GM12801 (cell line): ENCODE measurements around the gene C12orf42.

Experiments
- TF ChIP-seq, protein P1 (sequence below): IDR thresholded peaks from one replicate; pipeline ENCODE4 v1.5.1; 2011; ENCODE audit warnings: control low read depth; ENCODE audit not compliant: insufficient read length; ENCODE audit errors: extremely low read depth

The C12orf42 gene

DNA sequence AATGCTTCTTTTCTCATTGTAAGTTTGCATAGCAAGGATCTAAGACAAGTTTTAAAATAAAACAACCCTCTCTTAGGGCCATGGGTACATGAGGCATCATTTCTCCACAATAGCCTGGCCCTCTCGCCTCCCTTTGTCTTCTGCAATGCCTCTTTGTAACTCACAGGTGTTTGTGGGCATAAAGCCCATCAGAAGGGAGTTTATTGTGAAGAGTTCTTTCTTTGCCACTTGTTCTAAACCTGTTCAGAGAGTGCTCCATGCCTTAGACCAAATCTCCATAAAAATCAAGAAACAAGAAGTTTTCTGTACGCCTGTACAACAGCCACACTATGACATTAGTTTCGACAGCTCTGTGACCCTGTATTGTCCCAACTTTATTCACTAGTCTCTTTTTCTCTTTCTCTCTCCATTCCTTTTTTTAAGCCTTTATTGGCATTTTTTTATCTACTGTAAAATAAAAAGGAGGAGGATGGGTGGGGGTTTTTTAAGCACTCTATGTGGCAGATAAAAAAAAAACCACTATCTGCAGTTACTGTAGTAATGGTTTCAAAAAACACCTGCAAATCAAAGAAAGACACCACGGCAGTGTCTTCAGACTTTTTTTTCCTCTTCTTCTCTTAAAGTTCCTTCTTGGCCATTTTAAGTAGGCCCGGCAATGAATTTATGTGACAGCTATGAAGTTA lies 1.6 kb downstream of the C12orf42 start:
- TF ChIP-seq, protein P1, sequence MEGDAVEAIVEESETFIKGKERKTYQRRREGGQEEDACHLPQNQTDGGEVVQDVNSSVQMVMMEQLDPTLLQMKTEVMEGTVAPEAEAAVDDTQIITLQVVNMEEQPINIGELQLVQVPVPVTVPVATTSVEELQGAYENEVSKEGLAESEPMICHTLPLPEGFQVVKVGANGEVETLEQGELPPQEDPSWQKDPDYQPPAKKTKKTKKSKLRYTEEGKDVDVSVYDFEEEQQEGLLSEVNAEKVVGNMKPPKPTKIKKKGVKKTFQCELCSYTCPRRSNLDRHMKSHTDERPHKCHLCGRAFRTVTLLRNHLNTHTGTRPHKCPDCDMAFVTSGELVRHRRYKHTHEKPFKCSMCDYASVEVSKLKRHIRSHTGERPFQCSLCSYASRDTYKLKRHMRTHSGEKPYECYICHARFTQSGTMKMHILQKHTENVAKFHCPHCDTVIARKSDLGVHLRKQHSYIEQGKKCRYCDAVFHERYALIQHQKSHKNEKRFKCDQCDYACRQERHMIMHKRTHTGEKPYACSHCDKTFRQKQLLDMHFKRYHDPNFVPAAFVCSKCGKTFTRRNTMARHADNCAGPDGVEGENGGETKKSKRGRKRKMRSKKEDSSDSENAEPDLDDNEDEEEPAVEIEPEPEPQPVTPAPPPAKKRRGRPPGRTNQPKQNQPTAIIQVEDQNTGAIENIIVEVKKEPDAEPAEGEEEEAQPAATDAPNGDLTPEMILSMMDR = no peak

DNA sequence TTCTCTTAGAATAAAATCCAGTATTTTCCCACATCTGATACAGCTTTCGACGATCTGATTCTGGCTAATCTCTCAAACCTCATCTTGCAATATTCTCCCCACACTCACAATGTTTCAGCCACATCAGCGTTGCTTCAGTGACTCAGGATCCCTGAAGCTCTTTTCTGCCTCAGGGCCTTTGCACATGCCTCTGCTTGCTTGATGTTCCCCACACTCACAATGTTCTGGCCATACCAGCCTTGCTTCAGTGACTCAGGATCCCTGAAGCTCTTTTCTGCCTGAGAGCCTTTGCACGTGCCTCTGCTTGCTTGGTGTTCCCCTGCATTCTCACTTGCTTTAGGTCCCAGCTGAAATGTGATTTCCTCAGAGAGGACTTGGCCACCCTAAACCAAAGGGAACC lies 2.6 kb downstream of the C12orf42 start:
- TF ChIP-seq, protein P1 = no peak

DNA sequence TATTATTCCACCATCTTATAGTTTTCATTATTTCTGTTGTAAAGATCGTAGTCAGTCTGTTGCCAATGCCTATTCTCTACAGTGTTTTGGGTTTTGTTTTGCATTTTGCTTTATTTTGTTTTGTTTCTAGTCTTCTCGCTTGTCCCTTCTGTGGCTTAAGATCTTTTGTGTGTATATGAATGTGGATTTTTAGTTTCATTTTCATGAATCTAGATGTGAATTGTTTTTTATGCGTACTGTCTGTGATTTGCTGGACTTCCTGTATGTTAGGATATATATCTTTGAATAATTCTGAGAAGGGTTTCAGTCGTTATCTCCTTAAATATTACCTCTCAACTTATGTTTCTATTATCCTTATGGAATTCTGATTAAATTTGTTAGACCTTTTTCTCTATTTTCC lies 13.4 kb downstream of the C12orf42 start:
- TF ChIP-seq, protein P1 = no peak

DNA sequence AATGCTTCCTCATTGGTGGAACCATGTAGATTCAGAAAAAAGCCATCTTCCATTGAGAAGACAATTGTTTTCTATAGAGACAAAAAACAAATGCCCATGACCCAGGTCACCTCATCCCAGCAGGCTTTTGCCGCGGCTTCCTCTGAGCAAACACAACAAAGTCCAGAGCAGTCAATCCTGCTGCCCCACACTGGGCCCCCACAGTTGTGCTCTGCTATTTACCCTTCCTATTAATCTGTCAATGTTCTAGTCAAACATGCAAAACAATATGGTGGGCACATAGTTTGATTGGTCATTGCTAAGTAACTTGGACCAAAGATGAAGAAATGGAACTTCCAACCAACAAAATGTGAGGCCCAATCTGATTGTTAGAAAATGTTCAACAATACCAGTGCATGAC lies 20.7 kb downstream of the C12orf42 start:
- TF ChIP-seq, protein P1 = no peak

DNA sequence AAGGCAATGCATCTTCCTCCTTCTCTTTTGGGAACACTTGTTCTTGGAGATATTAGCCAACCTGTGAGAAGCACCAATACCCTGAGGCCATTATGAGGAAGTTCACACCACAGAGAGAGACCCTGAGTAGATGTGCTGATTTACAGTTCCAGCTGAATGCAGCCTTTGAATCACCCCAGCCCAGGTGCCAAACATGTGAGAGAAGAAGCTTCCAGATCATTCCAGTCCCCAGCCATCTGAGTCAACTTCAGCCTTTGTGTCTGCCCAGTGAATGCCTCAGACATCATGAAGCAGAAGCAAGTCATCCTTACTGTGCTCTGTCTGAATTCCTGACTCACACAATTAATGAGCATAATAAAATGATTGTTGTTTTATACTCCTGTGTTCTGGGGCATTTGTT lies 25.1 kb downstream of the C12orf42 start:
- TF ChIP-seq, protein P1 = no peak

DNA sequence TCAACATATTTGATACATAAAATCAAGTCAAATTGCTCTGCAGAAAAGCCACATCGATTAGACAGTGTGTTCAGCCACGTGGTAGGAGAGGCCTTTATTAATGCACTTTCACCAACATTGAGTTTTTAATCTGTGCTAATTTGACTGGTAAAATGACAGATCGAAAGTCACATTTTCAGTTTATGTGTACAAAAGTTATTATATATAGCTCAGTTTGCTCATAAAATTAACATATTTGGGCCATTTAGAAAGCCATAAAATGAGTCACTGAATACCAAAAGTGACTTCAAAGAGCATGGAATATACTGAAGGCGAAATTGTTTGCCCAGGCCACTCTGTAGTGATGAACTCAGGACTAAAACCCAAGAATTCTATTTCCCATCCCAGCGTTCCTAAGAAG lies 26.0 kb downstream of the C12orf42 start:
- TF ChIP-seq, protein P1 = no peak

DNA sequence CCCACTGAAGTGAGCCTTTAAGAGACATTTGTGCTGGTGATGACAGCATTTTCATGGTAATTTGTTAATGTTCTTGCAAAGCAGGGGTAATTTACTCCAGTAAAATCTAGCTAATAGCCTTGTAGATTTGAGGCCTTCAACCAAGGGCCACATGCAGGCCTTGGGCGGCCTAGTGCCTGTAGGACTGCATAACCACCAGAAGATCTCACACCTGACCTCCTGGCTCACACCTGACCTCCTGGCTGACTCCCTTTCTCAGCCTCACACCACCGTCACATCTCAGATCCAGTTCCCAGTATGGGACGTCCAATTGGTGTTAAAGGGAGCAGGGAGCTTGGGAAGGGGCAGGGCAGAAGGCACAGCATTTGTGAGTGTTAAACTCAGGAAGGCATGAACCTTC lies 26.9 kb downstream of the C12orf42 start:
- TF ChIP-seq, protein P1 = no peak
